Activated effector memory CD4-positive, alpha-beta T cell treated with Interleukin-2 at 50 U/mL for 16 hours (primary cell): ENCODE data around the gene COL1A2.

Experiments
- DNase-seq: peaks from one replicate; pipeline ENCODE4 v3.0.0-alpha.2; 2020

The COL1A2 gene

GRCh38 chr7:94412762-94413322 lies 18.1 kb downstream of the COL1A2 start:
- DNase-seq, result no peak

- DNase-seq, result no peak
These were observed 19.8 kb downstream of the COL1A2 start for GRCh38 chr7:94414481-94414880.

- no peak for DNase-seq
These were observed 20.3 kb downstream of the COL1A2 start for GRCh38 chr7:94414980-94415379.

- no peak for DNase-seq
These were observed 22.6 kb downstream of the COL1A2 start for GRCh38 chr7:94417306-94417705.

- DNase-seq, result no peak
These were observed 23.2 kb downstream of the COL1A2 start for GRCh38 chr7:94417901-94418300.

- no peak for DNase-seq
These were observed 24.2 kb downstream of the COL1A2 start for GRCh38 chr7:94418851-94419250.

GRCh38 chr7:94420328-94420727 lies 25.6 kb downstream of the COL1A2 start:
- no peak for DNase-seq

GRCh38 chr7:94421681-94422080 lies 27.0 kb downstream of the COL1A2 start:
- DNase-seq, result no peak

GRCh38 chr7:94422136-94422535 lies 27.4 kb downstream of the COL1A2 start:
- no peak for DNase-seq

- DNase-seq, result no peak
These were observed 28.2 kb downstream of the COL1A2 start for GRCh38 chr7:94422827-94423460.

GRCh38 chr7:94423863-94424735 lies 29.4 kb downstream of the COL1A2 start:
- no peak for DNase-seq

GRCh38 chr7:94425546-94425945 lies 30.9 kb downstream of the COL1A2 start:
- DNase-seq, result no peak

GRCh38 chr7:94426980-94427875 lies 32.5 kb downstream of the COL1A2 start:
- no peak for DNase-seq

GRCh38 chr7:94429153-94429552 lies 34.5 kb downstream of the COL1A2 start:
- DNase-seq, result no peak

GRCh38 chr7:94431176-94431575 lies 36.5 kb downstream of the COL1A2 start:
- no peak for DNase-seq

GRCh38 chr7:94431619-94432280 lies 37.1 kb downstream of the COL1A2 start:
- no peak for DNase-seq

GRCh38 chr7:94432281-94432670 lies 37.6 kb downstream of the COL1A2 start:
- DNase-seq, result no peak

- DNase-seq, result no peak
These were observed 38.1 kb downstream of the COL1A2 start for GRCh38 chr7:94432817-94433216.

- no peak for DNase-seq
These were observed 38.5 kb downstream of the COL1A2 start for GRCh38 chr7:94433224-94433623.

GRCh38 chr7:94434042-94434441 lies 39.3 kb downstream of the COL1A2 start:
- no peak for DNase-seq

- DNase-seq, result no peak
These were observed 41.4 kb downstream of the COL1A2 start for GRCh38 chr7:94436018-94436604.

GRCh38 chr7:94436700-94437099 lies 42.0 kb downstream of the COL1A2 start:
- no peak for DNase-seq
